ENCODE data around the gene SERPINB6. TPM values are rescaled to one million over a fixed set of nuclear protein-coding genes. Genes with fewer than 3 reads are reported as not detected.

SERPINB6 gene
- total RNA-seq, 1 experiment from 2014 or later, result 34.8 TPM

DNA sequence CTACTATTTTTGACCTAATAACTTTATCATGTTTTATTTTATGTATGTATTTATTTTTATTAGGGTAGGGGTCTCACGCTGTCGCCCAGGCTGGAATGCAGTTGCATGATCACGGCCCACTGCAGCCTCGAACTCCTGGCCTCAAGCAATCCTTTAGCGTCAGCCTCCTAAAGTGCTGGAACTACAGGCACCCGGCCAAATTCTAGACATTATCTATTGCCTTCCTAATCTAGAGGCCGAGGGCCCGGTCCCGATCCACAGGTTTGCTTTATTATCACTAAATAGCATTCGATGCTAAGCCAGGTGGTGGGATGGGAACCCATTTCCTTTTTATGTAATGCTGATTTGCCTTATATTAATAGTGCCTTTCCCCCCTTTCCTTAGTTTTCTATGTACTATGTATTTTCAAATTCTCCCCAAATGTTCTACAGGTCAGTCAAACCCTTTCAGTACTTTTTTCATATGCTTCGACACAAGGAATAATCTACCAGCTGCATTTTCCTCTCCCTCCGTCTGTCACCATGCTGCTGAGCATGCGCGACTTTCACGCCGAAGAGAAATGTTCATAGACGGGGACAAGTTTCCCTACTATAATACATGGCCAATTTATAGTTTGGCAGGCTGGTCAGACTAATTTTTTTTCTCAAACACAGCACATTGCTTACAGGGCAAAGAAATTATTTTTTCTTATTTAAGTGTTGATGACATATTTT is 6.4 kb downstream of the SERPINB6 start:
- BruUV-seq (replicated peaks), result no TSS peak
- Histone ChIP-seq H3K9me3 (ENCODE audit: low read depth, low read length, poor library complexity, severe bottlenecking) (no peaks in the 10 kb centered on the region), H3K4me1 (ENCODE audit: insufficient read depth, low read length, poor library complexity, severe bottlenecking) (no peaks in the 10 kb centered on the region), H3K36me3 (ENCODE audit: insufficient read depth, low read length, poor library complexity, severe bottlenecking) (no peaks in the 10 kb centered on the region), H3K27ac (ENCODE audit: low read depth, low read length, poor library complexity, severe bottlenecking) (no peak overlapping the region), H3K27me3 (replicated peaks; ENCODE audit: insufficient read depth, low read depth, low read length, poor library complexity) (no peaks in the 10 kb centered on the region), H3K4me3 (ENCODE audit: low read depth, low read length, poor library complexity, severe bottlenecking) (no peak overlapping the region)
- DNase-seq (ENCODE audit: low spot score), result no peak
- TF ChIP-seq, protein P1, sequence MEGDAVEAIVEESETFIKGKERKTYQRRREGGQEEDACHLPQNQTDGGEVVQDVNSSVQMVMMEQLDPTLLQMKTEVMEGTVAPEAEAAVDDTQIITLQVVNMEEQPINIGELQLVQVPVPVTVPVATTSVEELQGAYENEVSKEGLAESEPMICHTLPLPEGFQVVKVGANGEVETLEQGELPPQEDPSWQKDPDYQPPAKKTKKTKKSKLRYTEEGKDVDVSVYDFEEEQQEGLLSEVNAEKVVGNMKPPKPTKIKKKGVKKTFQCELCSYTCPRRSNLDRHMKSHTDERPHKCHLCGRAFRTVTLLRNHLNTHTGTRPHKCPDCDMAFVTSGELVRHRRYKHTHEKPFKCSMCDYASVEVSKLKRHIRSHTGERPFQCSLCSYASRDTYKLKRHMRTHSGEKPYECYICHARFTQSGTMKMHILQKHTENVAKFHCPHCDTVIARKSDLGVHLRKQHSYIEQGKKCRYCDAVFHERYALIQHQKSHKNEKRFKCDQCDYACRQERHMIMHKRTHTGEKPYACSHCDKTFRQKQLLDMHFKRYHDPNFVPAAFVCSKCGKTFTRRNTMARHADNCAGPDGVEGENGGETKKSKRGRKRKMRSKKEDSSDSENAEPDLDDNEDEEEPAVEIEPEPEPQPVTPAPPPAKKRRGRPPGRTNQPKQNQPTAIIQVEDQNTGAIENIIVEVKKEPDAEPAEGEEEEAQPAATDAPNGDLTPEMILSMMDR (conservative IDR thresholded peaks at IDR 0.05; ENCODE audit: low read depth, low read length), result no peak
- no peak for TF ChIP-seq EZH2 (IDR thresholded peaks at IDR 0.05; ENCODE audit: borderline replicate concordance, low read depth, low read length, poor library complexity, severe bottlenecking)
- ChIA-PET CTCF (no interaction called here), POLR2A (ENCODE audit: low non-redundant PET) (no interaction called here)
- intact Hi-C loops (cut with micrococcal nuclease; ENCODE audit: unreplicated experiment), result no loop called here

DNA sequence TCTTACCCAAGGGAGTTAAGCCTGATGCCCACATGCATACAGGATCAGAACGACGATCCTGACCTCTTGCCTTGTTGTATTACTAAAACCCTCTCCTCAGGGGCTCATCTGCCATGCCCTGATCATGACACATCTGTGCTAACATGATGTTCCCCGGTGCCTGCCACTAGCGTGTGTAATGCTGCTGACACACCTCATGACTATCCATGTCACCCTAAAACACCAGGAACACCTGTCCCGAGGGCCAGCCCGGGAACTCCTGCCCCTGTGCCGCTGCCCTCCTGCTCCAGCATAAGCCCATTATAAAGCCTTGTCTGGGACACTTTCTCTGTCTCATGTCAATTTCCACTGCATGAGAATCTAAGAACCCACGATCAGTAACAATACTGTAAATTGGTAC is 7.6 kb downstream of the SERPINB6 start:
- no peak overlapping the region for H3K27ac ChIP-seq (ENCODE audit: low read depth, low read length, poor library complexity, severe bottlenecking)
- ChIA-PET POLR2A (ENCODE audit: low non-redundant PET) (no interaction called here), CTCF (no interaction called here)
- H3K9me3 ChIP-seq (ENCODE audit: low read depth, low read length, poor library complexity, severe bottlenecking), result no peaks in the 10 kb centered on the region
- no peaks in the 10 kb centered on the region for H3K36me3 ChIP-seq (ENCODE audit: insufficient read depth, low read length, poor library complexity, severe bottlenecking)
- H3K4me3 ChIP-seq (ENCODE audit: low read depth, low read length, poor library complexity, severe bottlenecking), result no peak overlapping the region
- no peaks in the 10 kb centered on the region for H3K4me1 ChIP-seq (ENCODE audit: insufficient read depth, low read length, poor library complexity, severe bottlenecking)
- TF ChIP-seq, protein P1 (conservative IDR thresholded peaks at IDR 0.05; ENCODE audit: low read depth, low read length), result no peak
- no peak for TF ChIP-seq EZH2 (IDR thresholded peaks at IDR 0.05; ENCODE audit: borderline replicate concordance, low read depth, low read length, poor library complexity, severe bottlenecking)
- intact Hi-C loops (cut with micrococcal nuclease; ENCODE audit: unreplicated experiment), result no loop called here
- no TSS peak for BruUV-seq (replicated peaks)
- H3K27me3 ChIP-seq (replicated peaks; ENCODE audit: insufficient read depth, low read depth, low read length, poor library complexity), result no peaks in the 10 kb centered on the region
- no peak for DNase-seq (ENCODE audit: low spot score)

DNA sequence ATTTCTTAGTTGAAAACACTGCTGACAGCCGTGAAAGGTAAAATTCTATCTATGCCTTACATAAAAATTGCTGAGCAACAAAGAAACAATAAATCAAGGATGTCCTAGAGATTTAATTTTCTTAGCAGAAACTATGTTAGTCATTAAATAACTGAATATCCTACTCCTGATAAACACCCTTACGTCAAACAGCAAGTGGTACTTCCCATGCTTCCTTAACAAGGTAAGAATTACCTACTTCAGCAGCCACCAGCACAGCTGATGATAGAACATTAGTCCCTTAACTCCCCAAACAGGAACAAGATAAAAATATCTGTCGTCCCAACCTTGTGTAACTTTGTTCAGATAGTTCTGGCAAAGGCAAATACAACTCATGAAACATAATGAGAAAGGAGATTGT is 8.7 kb downstream of the SERPINB6 start:
- no peaks in the 10 kb centered on the region for H3K9me3 ChIP-seq (ENCODE audit: low read depth, low read length, poor library complexity, severe bottlenecking)
- H3K27me3 ChIP-seq (replicated peaks; ENCODE audit: insufficient read depth, low read depth, low read length, poor library complexity), result no peaks in the 10 kb centered on the region
- BruUV-seq (replicated peaks), result no TSS peak
- H3K36me3 ChIP-seq (ENCODE audit: insufficient read depth, low read length, poor library complexity, severe bottlenecking), result no peaks in the 10 kb centered on the region
- no peak overlapping the region for H3K27ac ChIP-seq (ENCODE audit: low read depth, low read length, poor library complexity, severe bottlenecking)
- intact Hi-C loops (cut with micrococcal nuclease; ENCODE audit: unreplicated experiment), result no loop called here
- POLR2A ChIA-PET (ENCODE audit: low non-redundant PET), result no interaction called here
- H3K4me1 ChIP-seq (ENCODE audit: insufficient read depth, low read length, poor library complexity, severe bottlenecking), result no peaks in the 10 kb centered on the region
- CTCF ChIA-PET, result no interaction called here
- no peak for TF ChIP-seq EZH2 (IDR thresholded peaks at IDR 0.05; ENCODE audit: borderline replicate concordance, low read depth, low read length, poor library complexity, severe bottlenecking)
- no peak for DNase-seq (ENCODE audit: low spot score)
- no peak overlapping the region for H3K4me3 ChIP-seq (ENCODE audit: low read depth, low read length, poor library complexity, severe bottlenecking)

DNA sequence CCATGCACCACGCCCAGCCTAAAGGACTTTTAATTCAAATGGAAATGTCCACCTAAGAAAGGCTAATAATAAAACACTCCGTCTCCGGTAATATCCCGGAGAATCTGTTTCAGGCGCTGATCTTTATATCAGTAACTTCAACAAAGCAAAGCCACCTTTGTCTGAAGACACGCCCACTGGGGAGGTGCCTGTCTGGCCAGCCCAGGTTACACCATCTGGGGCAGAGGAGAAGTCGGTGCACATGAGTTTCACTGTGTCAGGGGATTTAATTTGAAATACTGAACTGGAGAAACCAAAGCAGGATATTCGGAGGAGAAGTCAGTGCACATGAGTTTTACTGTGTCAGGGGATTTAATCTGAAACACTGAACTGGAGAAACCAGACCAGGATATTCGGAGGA is 9.4 kb downstream of the SERPINB6 start:
- BruUV-seq (replicated peaks), result no TSS peak
- TF ChIP-seq, protein P1 (conservative IDR thresholded peaks at IDR 0.05; ENCODE audit: low read depth, low read length), result no peak
- TF ChIP-seq EZH2 (IDR thresholded peaks at IDR 0.05; ENCODE audit: borderline replicate concordance, low read depth, low read length, poor library complexity, severe bottlenecking), result no peak
- Histone ChIP-seq H3K27me3 (replicated peaks; ENCODE audit: insufficient read depth, low read depth, low read length, poor library complexity) (no peaks in the 10 kb centered on the region), H3K4me3 (ENCODE audit: low read depth, low read length, poor library complexity, severe bottlenecking) (no peak overlapping the region), H3K4me1 (ENCODE audit: insufficient read depth, low read length, poor library complexity, severe bottlenecking) (no peaks in the 10 kb centered on the region), H3K27ac (ENCODE audit: low read depth, low read length, poor library complexity, severe bottlenecking) (no peak overlapping the region), H3K9me3 (ENCODE audit: low read depth, low read length, poor library complexity, severe bottlenecking) (no peaks in the 10 kb centered on the region), H3K36me3 (ENCODE audit: insufficient read depth, low read length, poor library complexity, severe bottlenecking) (no peaks in the 10 kb centered on the region)
- intact Hi-C loops (cut with micrococcal nuclease; ENCODE audit: unreplicated experiment), result no loop called here
- ChIA-PET POLR2A (ENCODE audit: low non-redundant PET) (no interaction called here), CTCF (interaction anchor here (0.5 kb wide), 1 partner anchor 64 kb away, joined by 3 read pairs; no protein-coding TSS in a partner anchor)
- DNase-seq (ENCODE audit: low spot score), result no peak

Measured in A673 (cell line).